Measurements from ENCODE around the gene EEA1. TPM values are rescaled to one million over a fixed set of nuclear protein-coding genes. Genes with fewer than 3 reads are reported as not detected.

The EEA1 gene
- total RNA-seq, 1 experiment from 2014 or later = 68.9 TPM

- Histone ChIP-seq H3K36me3 (ENCODE audit: control insufficient read depth, insufficient read depth, low read length) (no peaks in the 10 kb centered on the region), H3K27me3 (replicated peaks; ENCODE audit: control insufficient read depth, insufficient read depth, low read length) (no peaks in the 10 kb centered on the region), H3K9me3 (peaks cover 8% of the 10 kb centered on the region), H3K4me3 (ENCODE audit: low read depth, low read length) (no peak overlapping the region), H3K4me1 (peaks cover 4% of the 10 kb centered on the region; the same call in 1 of the 2 replicates)
- CTCF ChIA-PET = interaction anchor here (0.6 kb wide), 1 partner anchor 81 kb away, joined by 3 read pairs; no protein-coding TSS in a partner anchor
- intact Hi-C loops (cut with micrococcal nuclease; ENCODE audit: unreplicated experiment) = no loop called here
- Mint-ChIP-seq H3K4me3 (ENCODE audit: unreplicated experiment) (no peak overlapping the region), H3K36me3 (ENCODE audit: insufficient read depth, unreplicated experiment) (peaks cover 33% of the 10 kb centered on the region), H3K27ac (ENCODE audit: unreplicated experiment) (no peak overlapping the region), H3K27me3 (ENCODE audit: insufficient read depth, unreplicated experiment) (no peaks in the 10 kb centered on the region), H3K9me3 (ENCODE audit: unreplicated experiment) (no peaks in the 10 kb centered on the region), H3K4me1 (ENCODE audit: low read depth, unreplicated experiment) (no peaks in the 10 kb centered on the region)
- DNase-seq = no peak
- no TSS peak for BruUV-seq (replicated peaks)
- POLR2A ChIA-PET = no interaction called here
- no peak for TF ChIP-seq CTCF (IDR thresholded peaks at IDR 0.05; ENCODE audit: insufficient read depth in 1 of 2, low read depth in 1 of 2, low read length in 1 of 2, severe bottlenecking in 1 of 2, unreplicated experiment in 1 of 2)
Measured at GRCh38 chr12:92905811-92906554, 23.1 kb downstream of the EEA1 start.

GRCh38 chr12:92905258-92905810 is 23.8 kb downstream of the EEA1 start:
- intact Hi-C loops (cut with micrococcal nuclease; ENCODE audit: unreplicated experiment) = no loop called here
- Mint-ChIP-seq H3K9me3 (ENCODE audit: unreplicated experiment) (no peaks in the 10 kb centered on the region), H3K27me3 (ENCODE audit: insufficient read depth, unreplicated experiment) (no peaks in the 10 kb centered on the region), H3K4me1 (ENCODE audit: low read depth, unreplicated experiment) (no peaks in the 10 kb centered on the region), H3K36me3 (ENCODE audit: insufficient read depth, unreplicated experiment) (peaks cover 33% of the 10 kb centered on the region), H3K4me3 (ENCODE audit: unreplicated experiment) (no peak overlapping the region), H3K27ac (ENCODE audit: unreplicated experiment) (no peak overlapping the region)
- Histone ChIP-seq H3K9me3 (peaks cover 8% of the 10 kb centered on the region; the same call in 1 of the 2 replicates), H3K4me3 (ENCODE audit: low read depth, low read length) (no peak overlapping the region), H3K27me3 (replicated peaks; ENCODE audit: control insufficient read depth, insufficient read depth, low read length) (no peaks in the 10 kb centered on the region), H3K36me3 (ENCODE audit: control insufficient read depth, insufficient read depth, low read length) (no peaks in the 10 kb centered on the region), H3K4me1 (peaks cover 4% of the 10 kb centered on the region; the same call in 1 of the 2 replicates)
- no TSS peak for BruUV-seq (replicated peaks)
- ChIA-PET POLR2A (no interaction called here), CTCF (no interaction called here)
- no peak for TF ChIP-seq CTCF (IDR thresholded peaks at IDR 0.05; ENCODE audit: insufficient read depth in 1 of 2, low read depth in 1 of 2, low read length in 1 of 2, severe bottlenecking in 1 of 2, unreplicated experiment in 1 of 2)
- DNase-seq = no peak

GRCh38 chr12:92900941-92901340 is 28.2 kb downstream of the EEA1 start:
- POLR2A ChIA-PET = no interaction called here
- no peak for DNase-seq
- no peak overlapping the region for H3K4me3 ChIP-seq (ENCODE audit: low read depth, low read length)
- CTCF ChIA-PET = interaction anchor here (0.6 kb wide), 1 partner anchor 69 kb away, joined by 3 read pairs; no protein-coding TSS in a partner anchor
- Mint-ChIP-seq H3K9me3 (ENCODE audit: unreplicated experiment) (no peaks in the 10 kb centered on the region), H3K27me3 (ENCODE audit: insufficient read depth, unreplicated experiment) (no peaks in the 10 kb centered on the region), H3K4me1 (ENCODE audit: low read depth, unreplicated experiment) (peaks cover 15% of the 10 kb centered on the region), H3K27ac (ENCODE audit: unreplicated experiment) (no peak overlapping the region), H3K4me3 (ENCODE audit: unreplicated experiment) (no peak overlapping the region), H3K36me3 (ENCODE audit: insufficient read depth, unreplicated experiment) (peaks cover 33% of the 10 kb centered on the region)
- H3K36me3 ChIP-seq (ENCODE audit: control insufficient read depth, insufficient read depth, low read length) = no peaks in the 10 kb centered on the region; the same call in 1 of the 2 replicates
- H3K27me3 ChIP-seq (replicated peaks; ENCODE audit: control insufficient read depth, insufficient read depth, low read length) = no peaks in the 10 kb centered on the region
- BruUV-seq (replicated peaks) = no TSS peak
- intact Hi-C loops (cut with micrococcal nuclease; ENCODE audit: unreplicated experiment) = no loop called here
- H3K4me1 ChIP-seq = peaks cover 18% of the 10 kb centered on the region
- no peaks in the 10 kb centered on the region for H3K9me3 ChIP-seq
- no peak for TF ChIP-seq CTCF (IDR thresholded peaks at IDR 0.05; ENCODE audit: insufficient read depth in 1 of 2, low read depth in 1 of 2, low read length in 1 of 2, severe bottlenecking in 1 of 2, unreplicated experiment in 1 of 2)
